IMR-90 (cell line): ENCODE data around the gene C19orf53. TPM values are rescaled to one million over a fixed set of nuclear protein-coding genes. Genes with fewer than 3 reads are reported as not detected.

Experiments
- ATAC-seq: fragments of 200-7000 bp; cut with Tn5 transposase; 2 replicates; pipeline ENCODE4 v1.9.1; 2020; ENCODE audit warnings: low read depth, mild to moderate bottlenecking, moderate library complexity
- BruUV-seq: library from RNA; stranded (reverse); fragments of 400-500 nt; replicated peaks from 2 replicates; lab custom pipeline; 2021; lab: Mats Ljungman, UMichigan
- CTCF ChIA-PET: fragments of 300-600 bp; formaldehyde crosslinking; extraction: SDS; loops from one replicate; lab custom pipeline; 2021; ENCODE audit warnings: antibody characterized with exemption; lab: Yijun Ruan, JAX
- POLR2A ChIA-PET: fragments of 300-600 bp; sonication (Branson Sonifier 250); formaldehyde crosslinking; loops from one replicate; lab custom pipeline; 2022; ENCODE audit warnings: antibody characterized with exemption; ENCODE audit not compliant: unreplicated experiment; lab: Charles Lee
- DNase-seq: peaks from one replicate; pipeline ENCODE4 v3.0.0; 2013
- H2AFZ ChIP-seq: replicated peaks from 2 replicates; pipeline ENCODE3; 2013; ENCODE audit warnings: low read length, mild to moderate bottlenecking; ENCODE audit not compliant: poor library complexity
- H2AK5ac ChIP-seq: 2 replicates; pipeline ENCODE4 v1.6.1; 2013; ENCODE audit warnings: low read depth, low read length, inconsistent platforms
- H2AK9ac ChIP-seq: replicated peaks from 2 replicates; pipeline ENCODE3; 2013; ENCODE audit warnings: mild to moderate bottlenecking, low read depth, low read length, moderate library complexity; ENCODE audit not compliant: poor library complexity
- H2BK120ac ChIP-seq: 2 replicates; pipeline ENCODE4 v1.6.1; 2013; ENCODE audit warnings: low read depth, low read length, inconsistent platforms
- H2BK15ac ChIP-seq: 3 replicates; pipeline ENCODE4 v1.6.1; 2013; ENCODE audit warnings: low read depth, low read length, inconsistent platforms
- H2BK20ac ChIP-seq: 2 replicates; pipeline ENCODE4 v1.6.1; 2013; ENCODE audit warnings: low read depth, mild to moderate bottlenecking, inconsistent platforms, low read length, moderate library complexity
- H2BK5ac ChIP-seq: 2 replicates; pipeline ENCODE4 v1.6.1; 2013; ENCODE audit warnings: mild to moderate bottlenecking, low read depth, low read length, inconsistent platforms; ENCODE audit not compliant: poor library complexity, severe bottlenecking
- H3K14ac ChIP-seq: replicated peaks from 2 replicates; pipeline ENCODE4 v1.6.1; 2013; ENCODE audit warnings: low read depth, low read length, inconsistent platforms
- H3K18ac ChIP-seq: 2 replicates; pipeline ENCODE4 v1.6.1; 2013; ENCODE audit warnings: low read depth, low read length, control low read depth
- H3K23ac ChIP-seq: 2 replicates; pipeline ENCODE4 v1.6.1; 2013; ENCODE audit warnings: low read depth, low read length, inconsistent platforms
- H3K27ac ChIP-seq: 2 replicates; pipeline ENCODE4 v1.5.1; 2013; ENCODE audit warnings: mild to moderate bottlenecking, control low read depth, low read length; ENCODE audit not compliant: insufficient read depth
- H3K27me3 ChIP-seq: 2 replicates; pipeline ENCODE4 v1.6.1; 2013; ENCODE audit warnings: low read length; ENCODE audit not compliant: control insufficient read depth, insufficient read depth
- H3K36me3 ChIP-seq: 2 replicates; pipeline ENCODE4 v1.6.1; 2013; ENCODE audit warnings: low read length, mixed read lengths; ENCODE audit not compliant: control insufficient read depth, insufficient read depth
- H3K4ac ChIP-seq: 2 replicates; pipeline ENCODE4 v1.6.1; 2013; ENCODE audit warnings: low read depth, low read length, inconsistent platforms
- H3K4me1 ChIP-seq: 2 replicates; pipeline ENCODE4 v1.6.1; 2013; ENCODE audit warnings: low read length, mixed read lengths; ENCODE audit not compliant: control insufficient read depth, insufficient read depth
- H3K4me2 ChIP-seq: 2 replicates; pipeline ENCODE4 v1.6.1; 2013; ENCODE audit warnings: low read depth, mild to moderate bottlenecking, control low read depth, low read length, moderate library complexity
- H3K4me3 ChIP-seq: 2 replicates; pipeline ENCODE4 v1.5.1; 2013; ENCODE audit warnings: low read depth, mild to moderate bottlenecking, control low read depth, low read length, moderate library complexity; ENCODE audit not compliant: insufficient read depth
- H3K56ac ChIP-seq: 2 replicates; pipeline ENCODE4 v1.6.1; 2013; ENCODE audit warnings: low read length, inconsistent platforms; ENCODE audit not compliant: insufficient read depth; ENCODE audit errors: extremely low read depth
- H3K79me1 ChIP-seq, 2 experiments: 2 replicates each; pipeline ENCODE4 v1.6.1; 2013; ENCODE audit warnings: low read length in 2 of 2, inconsistent platforms in 1 of 2, low read depth in 1 of 2
- H3K9ac ChIP-seq: 2 replicates; pipeline ENCODE4 v1.6.1; 2013; ENCODE audit warnings: low read depth, low read length, control low read depth
- H3K9me1 ChIP-seq: 2 replicates; pipeline ENCODE4 v1.6.1; 2013; ENCODE audit warnings: low read length, inconsistent platforms; ENCODE audit not compliant: insufficient read depth
- H3K9me3 ChIP-seq: 2 replicates; pipeline ENCODE4 v1.6.1; 2013; ENCODE audit warnings: low read length; ENCODE audit not compliant: control insufficient read depth, insufficient read depth
- H4K20me1 ChIP-seq: 2 replicates; pipeline ENCODE4 v1.6.1; 2013; ENCODE audit warnings: low read length, inconsistent platforms; ENCODE audit not compliant: insufficient read depth
- H4K5ac ChIP-seq: 2 replicates; pipeline ENCODE4 v1.6.1; 2013; ENCODE audit warnings: mild to moderate bottlenecking, low read depth, low read length, control low read depth
- H4K8ac ChIP-seq, 2 experiments: 2 replicates each; pipeline ENCODE4 v1.6.1; 2013; ENCODE audit warnings: low read depth in 2 of 2, low read length in 2 of 2, control low read depth in 1 of 2, inconsistent platforms in 1 of 2
- H4K91ac ChIP-seq: 2 replicates; pipeline ENCODE4 v1.6.1; 2013; ENCODE audit warnings: low read depth, low read length, inconsistent platforms; ENCODE audit not compliant: insufficient read depth
- BHLHE40 ChIP-seq: fragments of 150-350 bp; IDR thresholded peaks from 2 replicates; pipeline ENCODE4 v1.6.1; 2016; ENCODE audit warnings: mild to moderate bottlenecking, low read depth, low read length
- CEBPB ChIP-seq: IDR thresholded peaks from 2 replicates; pipeline ENCODE4 v1.6.1; 2012; ENCODE audit warnings: low read depth, low read length, improper control_type of control experiment
- CHD1 ChIP-seq: IDR thresholded peaks from 2 replicates; pipeline ENCODE4 v1.6.1; 2012; ENCODE audit warnings: low read depth, low read length, improper control_type of control experiment
- CTCF ChIP-seq: conservative IDR thresholded peaks from 2 replicates; pipeline ENCODE4 v1.5.1; 2012; ENCODE audit warnings: mild to moderate bottlenecking, low read depth, low read length, improper control_type of control experiment
- ELK1 ChIP-seq: fragments of 150-350 bp; IDR thresholded peaks from 2 replicates; pipeline ENCODE4 v1.6.1; 2016; ENCODE audit warnings: low read depth, mild to moderate bottlenecking, low read length, moderate library complexity, borderline replicate concordance
- FOS ChIP-seq: fragments of 150-350 bp; IDR thresholded peaks from 2 replicates; pipeline ENCODE4 v1.6.1; 2016; ENCODE audit warnings: low read depth, low read length
- MAFK ChIP-seq: IDR thresholded peaks from 2 replicates; pipeline ENCODE4 v1.6.1; 2012; ENCODE audit warnings: low read depth, low read length, improper control_type of control experiment
- MXI1 ChIP-seq: IDR thresholded peaks from 2 replicates; pipeline ENCODE4 v1.6.1; 2012; ENCODE audit warnings: low read depth, mild to moderate bottlenecking, low read length, moderate library complexity, borderline replicate concordance
- NFE2L2 ChIP-seq: fragments of 150-350 bp; IDR thresholded peaks from 2 replicates; pipeline ENCODE4 v1.6.1; 2016; ENCODE audit warnings: low read depth, mild to moderate bottlenecking, low read length
- POLR2A ChIP-seq: IDR thresholded peaks from 2 replicates; pipeline ENCODE4 v1.6.1; 2012; ENCODE audit warnings: mild to moderate bottlenecking, low read depth, low read length
- RAD21 ChIP-seq: IDR thresholded peaks from 2 replicates; pipeline ENCODE4 v1.6.1; 2012; ENCODE audit warnings: low read length, improper control_type of control experiment
- RCOR1 ChIP-seq: IDR thresholded peaks from 2 replicates; pipeline ENCODE4 v1.6.1; 2012; ENCODE audit warnings: mild to moderate bottlenecking, low read length, improper control_type of control experiment; ENCODE audit not compliant: insufficient replicate concordance
- RFX5 ChIP-seq: IDR thresholded peaks from 2 replicates; pipeline ENCODE4 v1.8.0; 2012; ENCODE audit warnings: low read depth, mild to moderate bottlenecking, low read length, moderate library complexity
- SMC3 ChIP-seq: fragments of 150-350 bp; IDR thresholded peaks from 2 replicates; pipeline ENCODE4 v1.6.1; 2016; ENCODE audit warnings: low read depth, mild to moderate bottlenecking, antibody characterized with exemption, low read length, moderate library complexity
- USF2 ChIP-seq: fragments of 150-350 bp; IDR thresholded peaks from 2 replicates; pipeline ENCODE4 v1.6.1; 2017; ENCODE audit warnings: mild to moderate bottlenecking, antibody characterized with exemption, low read length, low read depth
- WGBS, 2 experiments: methylation state at CpG; one replicate each; pipeline versions ENCODE4 v1.1.5 to v1.1.7; 2013; ENCODE audit warnings: missing lambda C conversion rate in 2 of 2; ENCODE audit not compliant: insufficient read length in 1 of 2; ENCODE audit errors: extremely low coverage in 2 of 2; 5-methylcytosine and 5-hydroxymethylcytosine counted together
- dilution Hi-C: fragments of 300-500 bp; cut with HindIII; formaldehyde crosslinking; loops from one replicate; pipeline ENCODE4 v1.14.3; 2018; ENCODE audit warnings: low sequenced_read_pairs; ENCODE audit not compliant: unreplicated experiment
- in situ Hi-C: fragments of 300-500 bp; cut with MboI; formaldehyde crosslinking; loops from 3 replicates; pipeline ENCODE4 v1.14.3; 2019; ENCODE audit warnings: low sequenced_read_pairs, inconsistent platforms, mixed read lengths
- intact Hi-C: fragments of 100-400 bp; cut with micrococcal nuclease; formaldehyde crosslinking; loops from 2 replicates; pipeline ENCODE4 v1.10.0; 2022
- polyA plus RNA-seq, 3 experiments: library from polyadenylated mRNA; depleted of rRNA; stranded (reverse); fragments of >200 nt; gene quantifications; 2 replicates each; pipeline ENCODE4 v1.2.3, GENCODE V29; 2012; ENCODE audit warnings: low replicate concordance in 1 of 3
- total RNA-seq: library from RNA; depleted of rRNA; stranded (reverse); fragments of >200 nt; gene quantifications from 2 replicates; pipeline ENCODE4 v1.2.3, GENCODE V29; 2012

The C19orf53 gene
- total and polyA plus RNA-seq, 2 of the 4 experiments (the other 2 are of a cell fraction): 61.3 to 290 TPM

GRCh38 chr19:13738073-13738472 is 36.2 kb upstream of the C19orf53 start (continued):
- TF ChIP-seq NFE2L2 (no peak), ELK1 (no peak)

- Histone ChIP-seq H4K8ac (no peak overlapping the region), H3K4me3 (no peak overlapping the region), H3K14ac (no peak overlapping the region), H4K5ac (no peak overlapping the region), H2AFZ (no peak overlapping the region), H3K9ac (no peak overlapping the region), H2BK20ac (no peak overlapping the region), H3K79me1 (no peaks in the 10 kb centered on the region; a peak in 2 of 4 replicates), H2BK120ac (no peak overlapping the region), H3K4me1 (peaks cover 4% of the 10 kb centered on the region; the same call in 1 of the 2 replicates), H3K23ac (no peak overlapping the region), H4K20me1 (no peaks in the 10 kb centered on the region), H3K18ac (no peak overlapping the region), H3K4me2 (no peak overlapping the region), H2AK5ac (no peak overlapping the region), H3K27me3 (no peaks in the 10 kb centered on the region), H4K91ac (no peak overlapping the region), H2BK15ac (no peak overlapping the region), H3K36me3 (0 out of 2 replicates have a peak, but pooled peaks cover 2% of the 10 kb centered on the region), H3K27ac (no peak overlapping the region), H3K9me1 (peaks cover 4% of the 10 kb centered on the region; the same call in 1 of the 2 replicates), H3K9me3 (no peaks in the 10 kb centered on the region), H3K4ac (no peak overlapping the region), H3K56ac (no peak overlapping the region), H2BK5ac (no peak overlapping the region), H2AK9ac (no peak overlapping the region)
- ChIA-PET CTCF (no interaction called here), POLR2A (no interaction called here)
- DNase-seq (no peak), ATAC-seq (no peak)
- no TSS peak for BruUV-seq
- in situ Hi-C loops: loop anchor here (25.0 kb wide), 1 partner anchor 755 kb away; the partner anchor contains the start of gene NFIX
- WGBS, 2 experiments: 80% methylated on average over 2 of the region's 2 CpGs; no CpG with 5 or more reads in 1 of the 2 experiments
- intact Hi-C loops: no loop called here
- dilution Hi-C loops: no loop called here
- TF ChIP-seq FOS (no peak), RCOR1 (no peak), RFX5 (no peak), POLR2A (no peak), CEBPB (no peak), RAD21 (no peak), MAFK (no peak), USF2 (no peak), BHLHE40 (no peak), NFE2L2 (no peak), CTCF (no peak), SMC3 (no peak), CHD1 (no peak), MXI1 (no peak)
These were observed 32.4 kb upstream of the C19orf53 start for GRCh38 chr19:13741893-13742292.
